ENCODE results near the gene EML5. TPM values are rescaled to one million over a fixed set of nuclear protein-coding genes. Genes with fewer than 3 reads are reported as not detected.
A peak's percentile ranks its signal among the peaks of the same experiment; 100 is the strongest.

Gene EML5
- total RNA-seq, 2 experiments from 2014 or later, result 2.8 to 3.1 TPM

DNA sequence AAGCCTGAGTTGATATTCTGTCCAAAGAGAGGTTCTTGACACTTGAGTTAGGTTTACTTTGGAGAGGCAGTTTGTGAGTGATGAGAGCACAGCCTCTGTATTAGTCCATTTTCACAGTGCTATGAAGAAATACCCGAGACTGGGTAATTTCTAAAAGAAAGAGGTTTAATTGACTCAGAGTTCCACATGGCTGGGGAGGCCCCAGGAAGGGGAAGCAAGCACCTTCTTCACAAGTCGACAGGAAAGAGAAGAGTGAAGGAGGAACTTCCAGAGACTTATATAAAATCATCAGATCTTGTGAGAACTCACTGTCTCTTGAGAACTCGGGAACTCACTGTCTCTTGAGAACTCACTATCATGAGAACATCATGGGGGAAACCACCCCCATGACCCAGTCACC is 224.6 kb downstream of the EML5 start:
- H3K27ac ChIP-seq (ENCODE audit: low read depth in 1 of 2, low read length in 2 of 2), result no peak overlapping the region
- no peaks in the 10 kb centered on the region for H3K9me3 ChIP-seq (ENCODE audit: control insufficient read depth in 1 of 2, insufficient read depth in 1 of 2, low read length in 2 of 2)
- no peak overlapping the region for H3K4me3 ChIP-seq (ENCODE audit: low read length)
- ATAC-seq (ENCODE audit: poor library complexity) (no peak), DNase-seq (no peak)
- H3K27me3 ChIP-seq (ENCODE audit: control insufficient read depth in 1 of 2, insufficient read depth in 2 of 2, low read length in 2 of 2), result no peaks in the 10 kb centered on the region
- H3K27me3 Mint-ChIP-seq, result no peaks in the 10 kb centered on the region
- no peak overlapping the region for H3K27ac Mint-ChIP-seq
- peaks cover 61% of the 10 kb centered on the region for H3K36me3 Mint-ChIP-seq (ENCODE audit: low read depth)
- no peaks in the 10 kb centered on the region for H3K9me3 Mint-ChIP-seq
- intact Hi-C loops (cut with DNase I, micrococcal nuclease), result loop anchor here (10.0 kb wide), 2 partner anchors 623 to 1387 kb away; partner anchors contain the start of genes EFCAB11 (in 1 of the 2) and TDP1 (in 1 of the 2)
- POLR2A ChIA-PET, result no interaction called here
- CTCF ChIA-PET, result interaction anchor here (0.8 kb wide), 1 partner anchor 8 kb away, joined by 3 read pairs; no protein-coding TSS in a partner anchor
- H3K4me3 Mint-ChIP-seq, result no peak overlapping the region
- TF ChIP-seq, protein P1, sequence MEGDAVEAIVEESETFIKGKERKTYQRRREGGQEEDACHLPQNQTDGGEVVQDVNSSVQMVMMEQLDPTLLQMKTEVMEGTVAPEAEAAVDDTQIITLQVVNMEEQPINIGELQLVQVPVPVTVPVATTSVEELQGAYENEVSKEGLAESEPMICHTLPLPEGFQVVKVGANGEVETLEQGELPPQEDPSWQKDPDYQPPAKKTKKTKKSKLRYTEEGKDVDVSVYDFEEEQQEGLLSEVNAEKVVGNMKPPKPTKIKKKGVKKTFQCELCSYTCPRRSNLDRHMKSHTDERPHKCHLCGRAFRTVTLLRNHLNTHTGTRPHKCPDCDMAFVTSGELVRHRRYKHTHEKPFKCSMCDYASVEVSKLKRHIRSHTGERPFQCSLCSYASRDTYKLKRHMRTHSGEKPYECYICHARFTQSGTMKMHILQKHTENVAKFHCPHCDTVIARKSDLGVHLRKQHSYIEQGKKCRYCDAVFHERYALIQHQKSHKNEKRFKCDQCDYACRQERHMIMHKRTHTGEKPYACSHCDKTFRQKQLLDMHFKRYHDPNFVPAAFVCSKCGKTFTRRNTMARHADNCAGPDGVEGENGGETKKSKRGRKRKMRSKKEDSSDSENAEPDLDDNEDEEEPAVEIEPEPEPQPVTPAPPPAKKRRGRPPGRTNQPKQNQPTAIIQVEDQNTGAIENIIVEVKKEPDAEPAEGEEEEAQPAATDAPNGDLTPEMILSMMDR (IDR thresholded peaks at IDR 0.05), result no peak
- peaks cover 53% of the 10 kb centered on the region for H3K36me3 ChIP-seq (ENCODE audit: insufficient read depth, low read length)
- peaks cover 5% of the 10 kb centered on the region for H3K4me1 ChIP-seq (ENCODE audit: insufficient read depth, low read length)
- H3K4me1 Mint-ChIP-seq (ENCODE audit: low read depth), result peaks cover 15% of the 10 kb centered on the region

DNA sequence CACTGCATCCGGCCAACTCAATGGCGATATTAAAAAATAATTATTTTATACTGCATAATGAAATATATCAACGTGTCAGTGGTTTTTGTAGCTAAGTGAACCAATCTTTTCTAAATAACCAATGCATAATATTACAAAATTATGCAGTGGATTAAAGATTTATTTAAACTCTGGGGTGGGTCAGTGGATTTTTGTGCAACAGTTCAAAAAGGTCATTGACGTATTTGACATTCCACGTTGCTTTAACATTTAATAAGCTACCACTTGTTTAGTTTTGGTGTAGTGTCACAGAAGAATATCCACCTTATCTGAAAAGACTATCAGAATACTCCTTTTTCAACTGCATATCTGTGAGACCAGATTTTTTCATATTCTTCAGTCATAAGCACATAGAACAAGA is 227.3 kb downstream of the EML5 start:
- ATAC-seq (ENCODE audit: poor library complexity), result no peak
- Mint-ChIP-seq H3K4me3 (peak overlapping the region; percentile 54), H3K27ac (no peak overlapping the region), H3K36me3 (ENCODE audit: low read depth) (peaks cover 48% of the 10 kb centered on the region), H3K4me1 (ENCODE audit: low read depth) (peaks cover 29% of the 10 kb centered on the region), H3K27me3 (peaks cover 2% of the 10 kb centered on the region), H3K9me3 (no peaks in the 10 kb centered on the region)
- no peaks in the 10 kb centered on the region for H3K27me3 ChIP-seq (ENCODE audit: control insufficient read depth in 1 of 2, insufficient read depth in 2 of 2, low read length in 2 of 2)
- intact Hi-C loops (cut with DNase I, micrococcal nuclease), result loop anchor here (10.0 kb wide), 2 partner anchors 621 to 1389 kb away; partner anchors contain the start of genes EFCAB11 (in 1 of the 2) and TDP1 (in 1 of the 2)
- no peaks in the 10 kb centered on the region for H3K9me3 ChIP-seq (ENCODE audit: control insufficient read depth in 1 of 2, insufficient read depth in 1 of 2, low read length in 2 of 2)
- peaks cover 13% of the 10 kb centered on the region for H3K4me1 ChIP-seq (ENCODE audit: insufficient read depth, low read length)
- H3K27ac ChIP-seq (ENCODE audit: low read depth in 1 of 2, low read length in 2 of 2), result no peak overlapping the region
- ChIA-PET CTCF (no interaction called here), POLR2A (interaction anchor here (0.9 kb wide), 1 partner anchor 11 kb away, joined by 3 read pairs; the partner anchor contains the start of gene PTPN21)
- DNase-seq, result no peak
- peaks cover 28% of the 10 kb centered on the region for H3K36me3 ChIP-seq (ENCODE audit: insufficient read depth, low read length)
- TF ChIP-seq, protein P1 (IDR thresholded peaks at IDR 0.05), result no peak
- no peak overlapping the region for H3K4me3 ChIP-seq (ENCODE audit: low read length)

DNA sequence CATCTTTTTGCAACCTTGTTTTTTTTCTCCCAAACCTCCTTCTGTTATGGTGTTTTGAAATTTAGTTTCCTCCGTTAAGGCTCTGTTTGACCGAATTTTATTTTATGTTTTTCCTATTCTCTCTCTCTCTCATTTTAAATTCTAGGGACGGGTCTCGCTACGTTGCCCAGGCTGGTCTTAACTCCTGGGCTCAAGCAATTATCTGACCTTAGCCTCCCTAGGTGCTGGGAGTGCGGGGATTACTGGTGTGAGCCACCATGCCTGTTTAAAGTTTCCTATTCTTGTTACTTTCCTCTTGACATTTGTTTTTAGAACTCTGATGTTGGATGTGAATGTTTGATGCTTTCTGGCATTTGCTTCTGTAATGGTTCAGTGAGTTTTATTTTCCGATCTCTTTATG is 228.9 kb downstream of the EML5 start:
- H3K27me3 Mint-ChIP-seq, result peaks cover 6% of the 10 kb centered on the region
- intact Hi-C loops (cut with DNase I, micrococcal nuclease), result loop anchor here (1.0 to 10.0 kb wide), 6 partner anchors 72 to 1391 kb away; partner anchors contain the start of genes EFCAB11 (in 1 of the 2), EML5 (in 1 of the 2) and TDP1 (in 1 of the 2)
- TF ChIP-seq, protein P1 (IDR thresholded peaks at IDR 0.05), result no peak
- Histone ChIP-seq H3K4me3 (ENCODE audit: low read length) (peak overlapping the region; percentile 77), H3K36me3 (ENCODE audit: insufficient read depth, low read length) (peaks cover 12% of the 10 kb centered on the region), H3K27ac (ENCODE audit: low read depth in 1 of 2, low read length in 2 of 2) (no peak overlapping the region), H3K4me1 (ENCODE audit: insufficient read depth, low read length) (peaks cover 13% of the 10 kb centered on the region), H3K9me3 (ENCODE audit: control insufficient read depth in 1 of 2, insufficient read depth in 1 of 2, low read length in 2 of 2) (no peaks in the 10 kb centered on the region), H3K27me3 (ENCODE audit: control insufficient read depth in 1 of 2, insufficient read depth in 2 of 2, low read length in 2 of 2) (no peaks in the 10 kb centered on the region)
- no peak for DNase-seq
- peaks cover 35% of the 10 kb centered on the region for H3K4me1 Mint-ChIP-seq (ENCODE audit: low read depth)
- peaks cover 32% of the 10 kb centered on the region for H3K36me3 Mint-ChIP-seq (ENCODE audit: low read depth)
- no peaks in the 10 kb centered on the region for H3K9me3 Mint-ChIP-seq
- ATAC-seq (ENCODE audit: poor library complexity), result no peak
- H3K27ac Mint-ChIP-seq, result peak overlapping the region; percentile 67
- POLR2A ChIA-PET, result no interaction called here
- peak overlapping the region; percentile 95 for H3K4me3 Mint-ChIP-seq
- CTCF ChIA-PET, result no interaction called here
